Memory B cell (primary cell): ENCODE data around the gene SLC1A2.

ENCODE experiments used
- ATAC-seq: fragments of 150-1000 bp; cut with Tn5 transposase; 2 replicates; pipeline ENCODE4 v1.10.0; 2021; ENCODE audit warnings: low read depth, mild to moderate bottlenecking, moderate library complexity
- DNase-seq, 2 donors: peaks; one replicate each; pipeline ENCODE4 v3.0.0; 2022; ENCODE audit warnings: low spot score in 2 of 2
- H3K27ac Mint-ChIP-seq: one replicate; pipeline ENCODE4 v1.8.0; 2022; ENCODE audit warnings: mild to moderate bottlenecking, moderate library complexity, mixed read lengths
- H3K27me3 Mint-ChIP-seq: one replicate; pipeline ENCODE4 v1.8.0; 2022; ENCODE audit warnings: mixed read lengths
- H3K36me3 Mint-ChIP-seq: one replicate; pipeline ENCODE4 v1.8.0; 2022; ENCODE audit warnings: mild to moderate bottlenecking, mixed read lengths
- H3K4me1 Mint-ChIP-seq: one replicate; pipeline ENCODE4 v1.8.0; 2022; ENCODE audit warnings: mixed read lengths
- H3K4me3 Mint-ChIP-seq: one replicate; pipeline ENCODE4 v1.8.0; 2022; ENCODE audit warnings: mild to moderate bottlenecking, moderate library complexity, mixed read lengths
- H3K9me3 Mint-ChIP-seq: one replicate; pipeline ENCODE4 v1.8.0; 2022; ENCODE audit warnings: mixed read lengths

The SLC1A2 gene

GRCh38 chr11:35207471-35208403 lies 211.6 kb downstream of the SLC1A2 start:
- no peak for ATAC-seq
- H3K4me1 Mint-ChIP-seq: peaks cover 27% of the 10 kb centered on the region
- DNase-seq: no peak
- no peak overlapping the region for H3K4me3 Mint-ChIP-seq
- no peaks in the 10 kb centered on the region for H3K27me3 Mint-ChIP-seq
- peaks cover 3% of the 10 kb centered on the region for H3K9me3 Mint-ChIP-seq
- peak overlapping the region; percentile 72 for H3K27ac Mint-ChIP-seq
- peaks cover 56% of the 10 kb centered on the region for H3K36me3 Mint-ChIP-seq

GRCh38 chr11:35206616-35207015 lies 212.7 kb downstream of the SLC1A2 start:
- Mint-ChIP-seq H3K4me1 (peaks cover 22% of the 10 kb centered on the region), H3K9me3 (peaks cover 3% of the 10 kb centered on the region), H3K27me3 (no peaks in the 10 kb centered on the region), H3K27ac (peak overlapping the region; percentile 72), H3K36me3 (peaks cover 53% of the 10 kb centered on the region), H3K4me3 (no peak overlapping the region)
- DNase-seq (no peak), ATAC-seq (no peak)

- no peak for DNase-seq
- ATAC-seq: no peak
- no peaks in the 10 kb centered on the region for H3K9me3 Mint-ChIP-seq
- no peak overlapping the region for H3K4me3 Mint-ChIP-seq
- peaks cover 15% of the 10 kb centered on the region for H3K4me1 Mint-ChIP-seq
- no peaks in the 10 kb centered on the region for H3K27me3 Mint-ChIP-seq
- H3K36me3 Mint-ChIP-seq: peaks cover 51% of the 10 kb centered on the region
- H3K27ac Mint-ChIP-seq: peak overlapping the region; percentile 56
Observed at GRCh38 chr11:35204614-35205013, 214.7 kb downstream of the SLC1A2 start.
